Neuronal stem cell (in vitro differentiated cells): Measurements from ENCODE around the gene DPP6.

ENCODE experiments used
- DNase-seq: peaks from one replicate; pipeline ENCODE4 v3.0.0-alpha.2; 2013; ENCODE audit warnings: low spot score
- H2AFZ ChIP-seq: one replicate; pipeline ENCODE4 v1.6.1; 2013; ENCODE audit warnings: mild to moderate bottlenecking, low read length, inconsistent platforms
- H2AK5ac ChIP-seq: 2 replicates; pipeline ENCODE4 v1.6.1; 2013; ENCODE audit warnings: low read depth, mild to moderate bottlenecking, inconsistent platforms, low read length, moderate library complexity, mixed read lengths
- H2BK120ac ChIP-seq: 2 replicates; pipeline ENCODE4 v1.6.1; 2013; ENCODE audit warnings: low read depth, mild to moderate bottlenecking, inconsistent platforms, low read length, moderate library complexity, mixed read lengths
- H2BK12ac ChIP-seq: one replicate; pipeline ENCODE4 v1.6.1; 2013; ENCODE audit warnings: low read length, inconsistent platforms
- H2BK15ac ChIP-seq: 2 replicates; pipeline ENCODE4 v1.6.1; 2013; ENCODE audit warnings: mild to moderate bottlenecking, low read length, inconsistent platforms, mixed read lengths
- H2BK5ac ChIP-seq: one replicate; pipeline ENCODE4 v1.6.1; 2013; ENCODE audit warnings: inconsistent platforms, mild to moderate bottlenecking, low read length, moderate library complexity
- H3K14ac ChIP-seq: one replicate; pipeline ENCODE4 v1.6.1; 2013; ENCODE audit warnings: low read length, inconsistent platforms
- H3K18ac ChIP-seq: 2 replicates; pipeline ENCODE4 v1.6.1; 2013; ENCODE audit warnings: low read length, inconsistent platforms
- H3K23ac ChIP-seq: 2 replicates; pipeline ENCODE4 v1.6.1; 2013; ENCODE audit warnings: low read depth, mild to moderate bottlenecking, mixed read lengths, low read length, inconsistent platforms; ENCODE audit not compliant: poor library complexity
- H3K27ac ChIP-seq: replicated peaks from 3 replicates; pipeline ENCODE4 v1.5.1; 2013; ENCODE audit warnings: low read length, inconsistent platforms
- H3K27me3 ChIP-seq, 3 experiments: 2 replicates each; pipeline ENCODE4 v1.6.1; 2013; ENCODE audit warnings: low read length in 3 of 3, mild to moderate bottlenecking in 2 of 3, inconsistent platforms in 1 of 3, low read depth in 1 of 3, mixed read lengths in 1 of 3, moderate library complexity in 1 of 3; ENCODE audit not compliant: control insufficient read depth in 3 of 3, insufficient read depth in 3 of 3
- H3K36me3 ChIP-seq, 2 donors: replicated peaks in 1 of 2; 2 replicates each; pipeline ENCODE4 v1.6.1; 2013; ENCODE audit warnings: low read length in 2 of 2; ENCODE audit not compliant: control insufficient read depth in 2 of 2, insufficient read depth in 2 of 2
- H3K4ac ChIP-seq: 2 replicates; pipeline ENCODE4 v1.6.1; 2013; ENCODE audit warnings: inconsistent platforms, mild to moderate bottlenecking, low read length, moderate library complexity
- H3K4me1 ChIP-seq, 2 donors: 1 replicate in 1 of 2; 2 replicates in 1 of 2; pipeline ENCODE4 v1.6.1; 2013; ENCODE audit warnings: low read length in 2 of 2, low read depth in 1 of 2; ENCODE audit not compliant: control insufficient read depth in 2 of 2, insufficient read depth in 1 of 2
- H3K4me2 ChIP-seq: one replicate; pipeline ENCODE4 v1.6.1; 2013; ENCODE audit warnings: mild to moderate bottlenecking, low read length, inconsistent platforms; ENCODE audit not compliant: insufficient read depth, poor library complexity, severe bottlenecking
- H3K4me3 ChIP-seq, 2 donors: 2 replicates each; pipeline ENCODE4 v1.5.1; 2013; ENCODE audit warnings: low read length in 2 of 2, mild to moderate bottlenecking in 2 of 2, inconsistent platforms in 1 of 2, moderate library complexity in 1 of 2
- H3K79me1 ChIP-seq: one replicate; pipeline ENCODE4 v1.6.1; 2013; ENCODE audit warnings: low read depth, mild to moderate bottlenecking, inconsistent platforms, low read length, moderate library complexity
- H3K9ac ChIP-seq: one replicate; pipeline ENCODE4 v1.6.1; 2013; ENCODE audit warnings: mild to moderate bottlenecking, low read depth, low read length, inconsistent platforms; ENCODE audit not compliant: poor library complexity
- H3K9me3 ChIP-seq, 2 donors: replicated peaks in 1 of 2; 2 replicates each; pipeline versions ENCODE3 to v1.6.1; 2013; ENCODE audit warnings: low read length in 2 of 2, mild to moderate bottlenecking in 2 of 2, inconsistent platforms in 1 of 2, low read depth in 1 of 2, mixed read lengths in 1 of 2, moderate library complexity in 1 of 2; ENCODE audit not compliant: control insufficient read depth in 2 of 2, insufficient read depth in 1 of 2
- H4K8ac ChIP-seq: one replicate; pipeline ENCODE4 v1.6.1; 2013; ENCODE audit warnings: low read depth, mild to moderate bottlenecking, inconsistent platforms, low read length, moderate library complexity
- H4K91ac ChIP-seq: one replicate; pipeline ENCODE4 v1.6.1; 2013; ENCODE audit warnings: low read length, low read depth, mild to moderate bottlenecking, inconsistent platforms; ENCODE audit not compliant: poor library complexity
- WGBS, 2 donors: extraction: QIAGEN DNeasy Blood & Tissue Kit; methylation state at CpG; one replicate each; pipeline ENCODE4 v1.1.7; 2013; ENCODE audit warnings: missing lambda C conversion rate in 2 of 2, mixed read lengths in 1 of 2; ENCODE audit not compliant: insufficient read length in 2 of 2, insufficient replicate concordance in 1 of 2; ENCODE audit errors: extremely low coverage in 2 of 2; 5-methylcytosine and 5-hydroxymethylcytosine counted together

DPP6 gene

DNA sequence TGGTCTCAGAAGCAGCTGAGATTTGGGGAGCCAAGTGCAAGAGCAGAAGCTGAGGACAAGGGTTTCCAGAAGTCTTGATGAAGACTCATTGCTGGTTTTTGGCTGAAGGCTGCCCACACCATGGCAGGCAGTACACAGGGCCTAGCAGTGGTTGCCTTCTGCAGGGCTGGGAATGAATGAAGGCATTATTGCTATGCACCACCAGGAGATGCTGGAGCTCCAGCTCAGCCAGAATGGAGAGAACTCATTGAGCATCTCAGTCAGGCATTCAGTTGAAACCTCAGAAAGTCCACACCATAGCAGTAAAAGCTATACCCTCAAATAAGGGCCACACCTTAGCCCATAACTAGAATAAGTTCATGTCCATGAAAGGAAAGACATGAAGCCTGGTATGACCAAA lies 190.5 kb downstream of the DPP6 start:
- Histone ChIP-seq H2BK5ac (no peak overlapping the region), H3K14ac (no peak overlapping the region), H3K9ac (no peak overlapping the region), H2AFZ (no peak overlapping the region), H2BK15ac (no peak overlapping the region), H3K27ac (no peak overlapping the region), H3K36me3 (no peaks in the 10 kb centered on the region), H3K18ac (no peak overlapping the region), H3K23ac (no peak overlapping the region), H3K4ac (no peak overlapping the region), H2BK120ac (no peak overlapping the region), H3K4me2 (no peak overlapping the region), H3K4me3 (peak overlapping the region in 1 of 2 donors; percentile 2), H3K9me3 (peaks cover 0 to 5% of the 10 kb centered on the region in 2 donors), H4K91ac (no peak overlapping the region), H3K4me1 (no peaks in the 10 kb centered on the region), H3K27me3 (no peaks in the 10 kb centered on the region), H3K79me1 (no peaks in the 10 kb centered on the region), H2BK12ac (no peak overlapping the region), H2AK5ac (no peak overlapping the region), H4K8ac (no peak overlapping the region)
- DNase-seq = no peak

DNA sequence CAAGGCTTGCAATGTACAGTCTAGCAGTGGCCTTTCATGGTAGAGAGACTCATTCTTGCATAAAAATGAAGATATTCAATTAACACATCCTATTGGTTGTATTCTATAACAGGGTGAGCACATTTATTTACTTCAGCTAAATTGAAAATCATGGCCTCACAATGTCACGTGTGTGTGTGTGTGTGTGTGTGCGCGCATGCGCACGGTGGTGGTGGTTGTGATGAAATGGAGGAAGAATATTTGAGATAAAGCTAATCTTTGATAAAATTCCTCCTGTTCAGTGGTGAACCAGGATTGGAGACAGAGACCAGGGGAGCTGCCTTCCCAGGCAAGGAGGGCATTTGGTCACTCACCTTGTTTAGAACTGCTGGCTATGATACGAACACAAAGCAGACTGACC lies 199.8 kb downstream of the DPP6 start:
- Histone ChIP-seq H4K8ac (no peak overlapping the region), H3K23ac (no peak overlapping the region), H3K4ac (no peak overlapping the region), H3K18ac (no peak overlapping the region), H4K91ac (no peak overlapping the region), H3K4me2 (no peak overlapping the region), H2AFZ (no peak overlapping the region), H3K27ac (no peak overlapping the region), H3K9ac (no peak overlapping the region), H3K14ac (no peak overlapping the region), H2BK12ac (no peak overlapping the region), H3K36me3 (no peaks in the 10 kb centered on the region), H3K9me3 (no peaks in the 10 kb centered on the region), H2BK15ac (no peak overlapping the region), H2AK5ac (no peak overlapping the region), H3K79me1 (no peaks in the 10 kb centered on the region), H2BK120ac (no peak overlapping the region), H3K4me1 (peaks cover 0 to 2% of the 10 kb centered on the region in 2 donors), H2BK5ac (no peak overlapping the region), H3K27me3 (no peaks in the 10 kb centered on the region), H3K4me3 (no peak overlapping the region)
- DNase-seq = no peak
- WGBS, 2 donors = no CpG with 5 or more reads among the region's 6 CpGs

DNA sequence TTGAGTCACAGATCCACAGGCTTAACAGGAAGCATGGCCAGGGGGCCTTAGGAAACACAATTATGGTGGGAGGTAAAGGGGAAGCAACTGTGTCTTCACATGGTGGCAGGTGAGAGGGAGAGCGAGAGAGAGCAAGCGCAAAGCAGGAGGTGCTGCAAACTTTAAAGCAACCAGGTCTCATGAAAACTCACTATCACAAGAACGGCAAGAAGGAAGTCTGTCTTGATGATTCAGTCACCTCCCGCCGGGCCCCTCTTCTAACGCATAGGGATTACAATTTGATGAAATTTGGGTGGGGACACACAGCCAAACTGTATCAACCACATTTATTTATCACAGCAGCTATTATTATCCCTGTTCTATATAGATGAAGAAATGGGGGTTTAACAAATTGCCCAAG lies 201.6 kb downstream of the DPP6 start:
- no peak overlapping the region for H2BK120ac ChIP-seq
- H3K27me3 ChIP-seq = no peaks in the 10 kb centered on the region
- H2BK12ac ChIP-seq = no peak overlapping the region
- H2AK5ac ChIP-seq = no peak overlapping the region
- H2AFZ ChIP-seq = no peak overlapping the region
- H3K9me3 ChIP-seq = no peaks in the 10 kb centered on the region
- no peak overlapping the region for H3K23ac ChIP-seq
- H3K36me3 ChIP-seq = no peaks in the 10 kb centered on the region
- H3K4me2 ChIP-seq = no peak overlapping the region
- H3K4me1 ChIP-seq = peaks cover 0 to 2% of the 10 kb centered on the region in 2 donors
- WGBS, 2 donors = no CpG with 5 or more reads among the region's 6 CpGs
- no peak overlapping the region for H3K9ac ChIP-seq
- no peak overlapping the region for H2BK15ac ChIP-seq
- no peak overlapping the region for H3K4ac ChIP-seq
- H3K14ac ChIP-seq = no peak overlapping the region
- H3K27ac ChIP-seq = no peak overlapping the region
- H3K4me3 ChIP-seq = no peak overlapping the region
- no peak overlapping the region for H4K8ac ChIP-seq
- H2BK5ac ChIP-seq = no peak overlapping the region
- no peak for DNase-seq
- no peak overlapping the region for H4K91ac ChIP-seq
- H3K79me1 ChIP-seq = no peaks in the 10 kb centered on the region
- no peak overlapping the region for H3K18ac ChIP-seq

DNA sequence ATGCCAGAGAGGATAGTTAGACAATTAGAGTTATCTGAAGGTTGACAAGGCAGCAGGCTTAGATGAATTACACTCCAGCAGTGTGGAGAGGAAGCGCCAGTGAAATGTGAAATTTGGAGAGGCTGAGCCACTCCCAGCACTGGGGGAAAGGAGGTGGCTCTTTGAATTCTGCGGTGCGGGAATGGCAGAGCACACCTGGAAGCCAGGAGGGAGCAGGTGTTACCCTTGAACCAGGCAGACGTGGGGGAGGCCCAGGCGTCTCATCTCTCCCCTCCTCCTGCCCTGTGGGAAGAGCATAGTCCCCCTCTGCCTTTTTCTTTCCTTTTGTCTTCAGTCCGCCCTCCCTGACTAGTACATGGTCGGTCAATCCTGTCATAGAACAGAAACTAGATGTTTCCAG lies 203.1 kb downstream of the DPP6 start:
- no peaks in the 10 kb centered on the region for H3K9me3 ChIP-seq
- DNase-seq = no peak
- no peak overlapping the region for H2BK5ac ChIP-seq
- no peak overlapping the region for H2AK5ac ChIP-seq
- no peak overlapping the region for H3K23ac ChIP-seq
- H3K4me2 ChIP-seq = no peak overlapping the region
- H3K36me3 ChIP-seq = no peaks in the 10 kb centered on the region
- H3K4me1 ChIP-seq = peaks cover 0 to 7% of the 10 kb centered on the region in 2 donors
- H3K79me1 ChIP-seq = no peaks in the 10 kb centered on the region
- no peak overlapping the region for H3K9ac ChIP-seq
- H3K14ac ChIP-seq = no peak overlapping the region
- no peak overlapping the region for H2BK120ac ChIP-seq
- H3K4me3 ChIP-seq = no peak overlapping the region
- no peak overlapping the region for H2AFZ ChIP-seq
- no peak overlapping the region for H4K91ac ChIP-seq
- no peak overlapping the region for H3K27ac ChIP-seq
- H4K8ac ChIP-seq = no peak overlapping the region
- H2BK12ac ChIP-seq = no peak overlapping the region
- H3K18ac ChIP-seq = no peak overlapping the region
- no peak overlapping the region for H3K4ac ChIP-seq
- no CpG with 5 or more reads among the region's 7 CpGs for WGBS, 2 donors
- no peak overlapping the region for H2BK15ac ChIP-seq
- no peaks in the 10 kb centered on the region for H3K27me3 ChIP-seq
